Activated CD8-positive, alpha-beta memory T cell treated with anti-CD3 and anti-CD28 coated beads for 4 hours (primary cell): ENCODE results near the gene SLC35A3.
"Not testable (repeated sequence)": the region's sequence is repeated elsewhere in the genome, so short reads cannot be mapped to it uniquely, and the experiment has no call there.

Source experiments
- DNase-seq, 2 donors: peaks; one replicate each; pipeline ENCODE4 v3.0.0-alpha.2; 2020; ENCODE audit warnings: low read depth in 2 of 2

The SLC35A3 gene

GRCh38 chr1:100035214-100035613 is 65.4 kb downstream of the SLC35A3 start:
- no peak for DNase-seq

GRCh38 chr1:100036718-100037655 is 67.2 kb downstream of the SLC35A3 start:
- no peak for DNase-seq

GRCh38 chr1:100037656-100037926 is 67.8 kb downstream of the SLC35A3 start:
- no peak for DNase-seq

GRCh38 chr1:100037927-100038659 is 68.3 kb downstream of the SLC35A3 start:
- peak; percentile 79 to 82 for DNase-seq

- DNase-seq, result peak; percentile 48 to 50
Measured at GRCh38 chr1:100038660-100039287, 69.0 kb downstream of the SLC35A3 start.

GRCh38 chr1:100039591-100039990 is 69.8 kb downstream of the SLC35A3 start:
- DNase-seq, result no peak

- DNase-seq, result no peak
Measured at GRCh38 chr1:100045206-100045605, 75.4 kb downstream of the SLC35A3 start.

- not testable (repeated sequence) for DNase-seq
Measured at GRCh38 chr1:100047235-100047708, 77.5 kb downstream of the SLC35A3 start.

GRCh38 chr1:100050139-100050538 is 80.3 kb downstream of the SLC35A3 start:
- DNase-seq, result no peak

GRCh38 chr1:100051401-100051800 is 81.6 kb downstream of the SLC35A3 start:
- no peak for DNase-seq

- no peak for DNase-seq
Measured at GRCh38 chr1:100051893-100052292, 82.1 kb downstream of the SLC35A3 start.

- no peak for DNase-seq
Measured at GRCh38 chr1:100053119-100053518, 83.3 kb downstream of the SLC35A3 start.

- DNase-seq, result no peak
Measured at GRCh38 chr1:100053727-100054126, 83.9 kb downstream of the SLC35A3 start.

GRCh38 chr1:100061681-100062080 is 91.9 kb downstream of the SLC35A3 start:
- no peak for DNase-seq

- no peak for DNase-seq
Measured at GRCh38 chr1:100065183-100065968, 95.6 kb downstream of the SLC35A3 start.

GRCh38 chr1:100065969-100066227 is 96.1 kb downstream of the SLC35A3 start:
- no peak for DNase-seq

- DNase-seq, result no peak
Measured at GRCh38 chr1:100070201-100070939, 100.6 kb downstream of the SLC35A3 start.

GRCh38 chr1:100073531-100073930 is 103.7 kb downstream of the SLC35A3 start:
- DNase-seq, result no peak

- no peak for DNase-seq
Measured at GRCh38 chr1:100074604-100075395, 105.0 kb downstream of the SLC35A3 start.

GRCh38 chr1:100075773-100076172 is 106.0 kb downstream of the SLC35A3 start:
- DNase-seq, result no peak
